IPS-NIHi11 (cell line): ENCODE measurements around the gene GBA3.

Source experiments
- DNase-seq: peaks from one replicate; pipeline ENCODE4 v3.0.0; 2012; ENCODE audit warnings: mixed read lengths, low spot score

The GBA3 gene

DNA sequence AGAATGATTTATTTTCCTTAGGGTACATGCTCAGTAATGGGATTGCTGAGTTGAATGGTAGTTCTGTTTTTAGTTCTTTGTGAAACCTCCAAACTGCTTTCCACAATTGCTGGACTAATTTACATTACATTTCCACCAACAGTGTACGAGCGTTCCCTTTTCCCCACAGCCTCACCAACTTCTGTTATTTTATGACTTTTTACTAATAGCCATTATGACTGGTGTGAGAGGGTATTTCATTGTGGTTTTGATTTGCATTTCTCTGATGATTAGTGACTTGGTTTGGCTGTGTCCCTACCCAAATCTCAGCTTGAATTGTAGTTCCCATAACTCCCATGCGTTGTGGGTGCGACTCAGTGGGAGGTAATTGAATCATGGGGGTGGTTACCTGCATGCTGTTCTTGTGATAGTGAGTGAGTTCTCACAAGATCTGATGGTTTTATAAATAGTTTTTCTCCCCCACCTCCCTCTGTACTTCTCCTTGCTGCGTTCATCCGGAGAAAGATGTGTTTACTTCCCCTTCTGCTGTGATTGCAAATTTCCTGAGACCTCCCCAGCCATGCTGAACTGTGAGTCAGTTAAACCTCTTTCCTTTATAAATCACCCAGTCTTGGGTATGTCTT lies 95.1 kb downstream of the GBA3 start:
- DNase-seq: no peak

DNA sequence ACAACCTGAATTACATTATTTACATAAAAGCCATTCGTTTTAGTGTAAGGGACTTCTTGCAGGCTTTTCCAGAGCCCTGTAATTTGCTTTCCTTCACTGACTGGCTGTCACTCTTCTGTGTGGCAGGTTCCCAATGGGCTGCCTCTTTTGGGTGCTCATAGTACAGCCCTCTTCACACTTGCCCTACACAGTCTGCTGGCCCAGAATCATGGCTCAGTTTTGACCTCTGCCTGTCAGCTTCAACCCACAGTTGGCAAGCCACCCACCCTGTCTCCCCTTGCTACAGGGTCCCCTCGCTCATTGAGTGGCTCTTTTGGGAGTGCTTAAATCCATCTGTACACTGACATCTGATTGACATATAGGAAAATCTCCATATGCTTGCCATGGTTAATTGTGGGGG lies 97.9 kb downstream of the GBA3 start:
- no peak for DNase-seq

DNA sequence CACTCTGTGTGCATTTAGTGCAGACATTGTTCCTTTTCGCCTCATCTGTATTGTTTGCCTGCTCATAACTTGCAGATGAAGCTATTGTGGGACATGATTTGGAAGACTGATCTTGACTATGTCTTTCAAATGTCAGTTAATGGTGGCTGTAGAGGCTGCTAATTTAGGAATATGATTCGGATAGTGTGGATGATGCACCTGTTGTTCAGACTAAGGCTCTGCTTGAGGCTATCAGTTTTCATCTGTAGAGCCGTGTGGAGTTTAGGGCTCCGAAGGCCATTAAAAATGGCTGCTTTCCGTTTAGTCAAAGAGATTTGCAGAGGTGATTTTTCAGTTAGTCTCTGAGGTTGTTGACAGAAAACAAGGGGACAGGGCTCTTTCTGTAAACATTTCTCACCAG lies 102.0 kb downstream of the GBA3 start:
- DNase-seq: no peak

DNA sequence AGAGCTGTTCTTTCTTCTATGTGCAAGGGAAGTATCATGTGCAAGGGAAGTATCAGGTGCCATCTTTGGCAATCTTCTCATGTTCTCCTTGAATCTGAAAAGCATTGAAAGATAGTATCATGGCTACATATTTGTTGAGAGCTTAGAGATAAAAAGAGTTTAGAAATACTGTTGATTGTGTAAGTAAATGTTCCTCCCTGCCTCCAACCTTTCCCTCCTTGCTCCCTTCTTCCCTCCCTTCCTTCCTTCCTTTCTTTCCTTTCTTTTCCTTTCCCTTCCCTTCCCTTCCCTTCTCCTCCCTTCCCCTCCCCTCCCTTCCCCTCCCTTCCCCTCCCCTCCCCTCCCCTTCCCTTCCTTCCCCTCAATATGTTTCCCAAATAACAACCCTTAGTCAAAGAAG lies 108.7 kb downstream of the GBA3 start:
- no peak for DNase-seq

GRCh38 chr4:22802876-22803275 lies 110.1 kb downstream of the GBA3 start:
- DNase-seq: no peak

- DNase-seq: no peak
Measured at GRCh38 chr4:22803512-22803911, 110.8 kb downstream of the GBA3 start.

DNA sequence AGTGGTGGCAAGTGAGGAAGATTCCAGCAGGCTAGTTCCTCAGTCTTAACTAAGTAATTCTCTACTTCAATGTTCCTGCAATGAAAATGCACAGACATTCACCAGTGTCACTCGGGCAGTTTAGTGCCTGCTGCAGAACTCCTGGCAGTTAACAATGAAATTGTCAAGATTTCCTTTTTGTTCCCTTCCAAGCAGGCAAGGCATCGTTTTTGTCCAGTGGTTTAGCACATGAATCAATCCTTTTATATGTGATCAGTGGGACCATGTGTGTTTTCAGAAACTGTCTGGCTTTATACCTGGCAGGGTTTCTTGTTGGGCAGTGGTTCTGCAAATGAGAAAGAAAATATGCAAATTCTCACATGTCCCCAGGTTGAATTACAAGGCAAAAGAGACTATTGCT lies 122.2 kb downstream of the GBA3 start:
- no peak for DNase-seq

DNA sequence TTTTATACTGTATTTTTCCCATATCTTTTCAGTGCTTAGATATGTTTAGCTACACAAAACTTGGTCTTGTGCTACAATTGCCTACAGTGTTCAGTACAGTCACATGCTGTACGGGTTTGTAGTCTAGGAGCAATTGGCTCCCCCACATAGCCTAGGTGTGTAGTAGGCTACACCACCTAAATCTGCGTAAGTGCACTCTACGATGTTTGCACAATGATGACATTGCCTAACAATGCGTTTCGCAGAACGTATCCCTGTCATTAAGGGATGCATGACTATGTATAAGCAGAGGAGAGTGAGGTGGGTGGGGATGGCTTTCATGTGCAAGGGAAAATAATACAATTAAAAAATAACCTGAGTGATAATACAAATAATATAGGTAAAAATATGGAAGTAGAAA lies 131.4 kb downstream of the GBA3 start:
- no peak for DNase-seq

- no peak for DNase-seq
Measured at GRCh38 chr4:22842360-22843018, 149.8 kb downstream of the GBA3 start.

DNA sequence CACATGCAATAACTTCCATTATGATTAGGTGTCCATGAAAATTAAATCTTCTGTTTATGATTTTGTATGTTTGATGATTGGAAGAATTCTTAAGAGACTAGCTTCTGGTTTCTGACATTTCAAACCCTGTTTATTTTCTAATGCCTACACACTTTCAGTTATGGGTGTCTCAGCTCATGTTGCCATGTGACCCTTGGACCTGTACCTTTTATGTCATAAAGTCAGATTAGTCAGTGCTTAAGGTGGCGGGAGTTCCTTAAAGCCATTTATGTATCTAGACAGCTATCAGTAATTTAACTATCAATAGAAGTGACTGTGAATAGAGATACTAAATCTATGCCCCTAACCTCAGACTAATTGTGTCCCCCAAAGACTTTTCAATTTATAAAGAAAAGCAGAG lies 155.6 kb downstream of the GBA3 start:
- no peak for DNase-seq

- DNase-seq: peak; percentile 24
Measured at GRCh38 chr4:22850055-22850454, 157.3 kb downstream of the GBA3 start.

GRCh38 chr4:22850630-22851029 lies 157.9 kb downstream of the GBA3 start:
- DNase-seq: no peak

- DNase-seq: no peak
Measured at GRCh38 chr4:22857411-22857810, 164.7 kb downstream of the GBA3 start.

GRCh38 chr4:22859318-22859717 lies 166.6 kb downstream of the GBA3 start:
- DNase-seq: no peak
